ENCODE measurements around the gene PTPRE.

DNA sequence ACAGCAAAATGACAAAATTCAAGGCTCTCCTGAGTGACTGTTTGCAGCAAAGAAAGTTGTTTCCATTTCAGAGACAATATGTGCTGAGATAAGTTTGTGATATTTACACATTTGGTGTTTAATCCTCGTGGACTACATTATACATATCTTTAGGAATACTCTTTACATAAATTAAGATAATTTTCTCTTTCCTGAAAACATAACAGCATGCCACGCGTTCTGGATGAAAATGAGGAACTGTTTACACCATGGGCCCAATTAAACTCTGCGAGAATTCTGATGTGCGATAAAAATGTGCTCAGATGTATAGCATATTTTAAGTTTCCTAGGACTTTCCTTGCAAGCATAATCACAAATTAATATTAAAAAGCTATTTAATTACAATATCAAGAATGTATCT is 26.4 kb downstream of the PTPRE start:
- no peak for TF ChIP-seq TCF7L2 (IDR thresholded peaks at IDR 0.05; ENCODE audit: borderline replicate concordance, extremely low read depth, insufficient read depth, insufficient read length)
- TF ChIP-seq, protein P1, sequence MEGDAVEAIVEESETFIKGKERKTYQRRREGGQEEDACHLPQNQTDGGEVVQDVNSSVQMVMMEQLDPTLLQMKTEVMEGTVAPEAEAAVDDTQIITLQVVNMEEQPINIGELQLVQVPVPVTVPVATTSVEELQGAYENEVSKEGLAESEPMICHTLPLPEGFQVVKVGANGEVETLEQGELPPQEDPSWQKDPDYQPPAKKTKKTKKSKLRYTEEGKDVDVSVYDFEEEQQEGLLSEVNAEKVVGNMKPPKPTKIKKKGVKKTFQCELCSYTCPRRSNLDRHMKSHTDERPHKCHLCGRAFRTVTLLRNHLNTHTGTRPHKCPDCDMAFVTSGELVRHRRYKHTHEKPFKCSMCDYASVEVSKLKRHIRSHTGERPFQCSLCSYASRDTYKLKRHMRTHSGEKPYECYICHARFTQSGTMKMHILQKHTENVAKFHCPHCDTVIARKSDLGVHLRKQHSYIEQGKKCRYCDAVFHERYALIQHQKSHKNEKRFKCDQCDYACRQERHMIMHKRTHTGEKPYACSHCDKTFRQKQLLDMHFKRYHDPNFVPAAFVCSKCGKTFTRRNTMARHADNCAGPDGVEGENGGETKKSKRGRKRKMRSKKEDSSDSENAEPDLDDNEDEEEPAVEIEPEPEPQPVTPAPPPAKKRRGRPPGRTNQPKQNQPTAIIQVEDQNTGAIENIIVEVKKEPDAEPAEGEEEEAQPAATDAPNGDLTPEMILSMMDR (IDR thresholded peaks at IDR 0.05 in 2 of 3, conservative IDR thresholded peaks at IDR 0.05 in 1 of 3; ENCODE audit: borderline replicate concordance in 1 of 3, insufficient read depth in 1 of 3, low read depth in 2 of 3, low read length in 2 of 3), result no peak
- TF ChIP-seq POLR2A (IDR thresholded peaks at IDR 0.05; ENCODE audit: borderline replicate concordance, extremely low read depth, insufficient read depth, insufficient read length), result no peak
- no peak for TF ChIP-seq POLR2AphosphoS5 (IDR thresholded peaks at IDR 0.05; ENCODE audit: low read depth, low read length)
- no peak for TF ChIP-seq EZH2 (IDR thresholded peaks at IDR 0.05)

All from HCT116 (cell line).